Measurements from ENCODE around the gene FAM193B. TPM values are rescaled to one million over a fixed set of nuclear protein-coding genes. Genes with fewer than 3 reads are reported as not detected.
A peak's percentile ranks its signal among the peaks of the same experiment; 100 is the strongest.

Gene FAM193B
- total and polyA plus RNA-seq, 8 donors = 30.1 to 519 (median 45.0) TPM

DNA sequence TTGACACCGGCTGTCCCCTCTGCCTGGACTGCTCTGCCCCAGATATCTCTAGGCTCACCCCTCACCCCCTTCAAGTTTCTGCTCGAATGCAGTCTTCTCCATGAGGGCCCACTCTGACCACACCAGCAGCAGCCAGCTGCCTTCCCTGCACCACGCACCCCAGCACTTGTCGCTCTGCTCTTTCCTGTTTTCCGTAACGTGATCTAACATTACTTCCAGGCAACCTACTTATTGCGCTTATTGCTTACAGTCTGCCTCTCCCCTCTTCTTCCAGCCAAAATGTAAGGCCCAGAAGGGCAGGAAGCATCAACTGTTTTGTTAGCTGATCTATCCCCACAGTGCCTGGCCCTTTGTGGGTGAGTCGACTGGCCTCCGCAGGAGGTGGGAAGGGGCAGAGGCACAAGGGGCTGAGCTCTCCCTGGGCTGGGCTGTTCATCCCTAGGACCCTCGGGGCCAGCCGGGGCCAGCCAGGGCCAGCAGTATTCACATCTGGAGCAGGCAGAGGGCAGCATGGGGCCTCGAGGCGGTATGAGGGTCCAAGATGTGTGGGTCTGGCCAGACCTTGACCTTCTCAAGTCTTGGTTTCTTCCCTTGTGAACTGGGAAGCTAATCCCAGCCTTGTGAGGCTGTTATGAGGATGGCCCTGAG, 69.3 kb downstream of the FAM193B start:
- intact Hi-C loops (cut with DNase I) = no loop called here
- Histone ChIP-seq H3K4me3 (no peak overlapping the region), H3K36me3 (no peaks in the 10 kb centered on the region), H3K27ac (no peak overlapping the region), H3K9me3 (no peaks in the 10 kb centered on the region), H3K4me1 (no peaks in the 10 kb centered on the region), H3K27me3 (no peaks in the 10 kb centered on the region)
- ATAC-seq (no peak), FAIRE-seq (no peak), DNase-seq (peak in 1 of 6 donors; percentile 55)
- WGBS, 2 donors = 80 to 82% methylated on average over 13 of the region's 13 CpGs
- TF ChIP-seq, protein P1, sequence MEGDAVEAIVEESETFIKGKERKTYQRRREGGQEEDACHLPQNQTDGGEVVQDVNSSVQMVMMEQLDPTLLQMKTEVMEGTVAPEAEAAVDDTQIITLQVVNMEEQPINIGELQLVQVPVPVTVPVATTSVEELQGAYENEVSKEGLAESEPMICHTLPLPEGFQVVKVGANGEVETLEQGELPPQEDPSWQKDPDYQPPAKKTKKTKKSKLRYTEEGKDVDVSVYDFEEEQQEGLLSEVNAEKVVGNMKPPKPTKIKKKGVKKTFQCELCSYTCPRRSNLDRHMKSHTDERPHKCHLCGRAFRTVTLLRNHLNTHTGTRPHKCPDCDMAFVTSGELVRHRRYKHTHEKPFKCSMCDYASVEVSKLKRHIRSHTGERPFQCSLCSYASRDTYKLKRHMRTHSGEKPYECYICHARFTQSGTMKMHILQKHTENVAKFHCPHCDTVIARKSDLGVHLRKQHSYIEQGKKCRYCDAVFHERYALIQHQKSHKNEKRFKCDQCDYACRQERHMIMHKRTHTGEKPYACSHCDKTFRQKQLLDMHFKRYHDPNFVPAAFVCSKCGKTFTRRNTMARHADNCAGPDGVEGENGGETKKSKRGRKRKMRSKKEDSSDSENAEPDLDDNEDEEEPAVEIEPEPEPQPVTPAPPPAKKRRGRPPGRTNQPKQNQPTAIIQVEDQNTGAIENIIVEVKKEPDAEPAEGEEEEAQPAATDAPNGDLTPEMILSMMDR (IDR thresholded peaks at IDR 0.05) = no peak

DNA sequence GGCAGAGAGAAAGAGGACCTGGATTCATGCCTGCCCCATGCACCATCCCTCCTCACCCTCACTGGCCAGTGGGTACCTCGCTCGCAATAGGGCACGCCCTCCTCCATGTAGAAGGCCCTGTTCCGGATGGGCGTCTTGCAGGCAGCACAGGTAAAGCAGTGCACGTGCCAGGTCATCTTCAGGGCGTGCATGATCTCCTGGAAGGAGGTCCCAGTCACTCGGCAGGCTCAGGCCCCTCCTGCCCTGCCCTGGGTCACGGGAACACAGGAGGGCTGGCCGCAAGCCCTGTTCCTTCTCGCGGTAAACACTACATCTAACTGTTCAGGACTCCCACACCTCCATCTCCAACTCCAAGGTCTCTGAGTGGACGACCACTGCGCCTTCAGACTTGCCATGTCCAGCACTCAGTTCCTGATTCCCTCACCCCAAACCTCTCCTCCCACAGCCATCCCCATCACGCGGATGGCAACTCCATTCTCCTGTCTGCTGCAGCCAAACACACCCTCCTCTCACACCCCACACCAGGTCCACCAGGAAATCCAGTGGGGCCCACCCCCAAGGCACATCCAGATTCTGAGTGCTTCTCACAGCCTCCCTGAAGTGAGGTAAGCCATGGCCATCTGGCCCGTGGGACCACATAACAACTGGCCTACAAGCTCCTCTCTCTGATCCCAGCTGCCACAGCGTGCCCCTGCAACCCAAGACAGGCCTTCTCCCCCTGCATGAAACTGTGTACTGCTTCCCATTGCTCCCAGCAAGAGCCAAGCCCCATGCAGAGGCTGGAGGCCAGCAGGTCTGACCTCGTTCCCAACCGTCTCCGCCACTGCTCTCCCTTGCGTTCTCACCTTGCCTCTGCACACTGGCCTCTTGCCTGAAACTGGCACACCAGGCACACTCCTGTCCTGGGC, 70.1 kb downstream of the FAM193B start:
- 86 to 90% methylated on average over 22 of the region's 22 CpGs for WGBS, 2 donors
- DNase-seq (peak in 1 of 6 donors; percentile 44), FAIRE-seq (no peak), ATAC-seq (no peak)
- Histone ChIP-seq H3K4me3 (no peak overlapping the region), H3K27me3 (no peaks in the 10 kb centered on the region), H3K36me3 (no peaks in the 10 kb centered on the region), H3K9me3 (no peaks in the 10 kb centered on the region), H3K27ac (no peak overlapping the region), H3K4me1 (peaks cover 0 to 3% (median 0%) of the 10 kb centered on the region in 3 donors)
- TF ChIP-seq, protein P1 (IDR thresholded peaks at IDR 0.05) = no peak
- intact Hi-C loops (cut with DNase I) = no loop called here

DNA sequence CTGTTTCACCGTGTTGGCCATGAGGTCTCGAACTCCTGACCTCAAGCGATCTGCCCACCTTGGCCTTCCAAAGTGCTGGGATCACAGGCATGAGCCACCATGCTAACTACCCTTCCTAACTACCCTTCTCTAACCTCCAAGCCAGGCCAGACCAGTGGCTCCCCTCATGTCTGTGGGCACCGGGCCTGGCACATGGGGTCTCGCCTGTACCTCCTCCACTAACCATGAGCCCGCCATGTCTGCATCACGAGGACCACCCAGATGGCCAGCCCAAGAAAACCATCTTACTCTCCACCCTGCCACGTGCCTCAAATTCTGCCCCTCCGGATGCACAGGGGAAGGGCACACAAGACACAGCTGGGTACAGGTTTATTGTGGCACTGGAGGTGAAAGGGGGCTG, 71.3 kb downstream of the FAM193B start:
- intact Hi-C loops (cut with DNase I) = no loop called here
- no peaks in the 10 kb centered on the region for H3K36me3 ChIP-seq
- no peak overlapping the region for H3K4me3 ChIP-seq
- WGBS, 2 donors = 92 to 96% methylated on average over 9 of the region's 9 CpGs
- ATAC-seq = no peak
- H3K27me3 ChIP-seq = no peaks in the 10 kb centered on the region
- TF ChIP-seq, protein P1 (IDR thresholded peaks at IDR 0.05) = no peak
- no peak for FAIRE-seq
- no peaks in the 10 kb centered on the region for H3K9me3 ChIP-seq
- no peak overlapping the region for H3K27ac ChIP-seq
- DNase-seq = peak in 1 of 6 donors; percentile 35
- peaks cover 0 to 3% (median 0%) of the 10 kb centered on the region in 3 donors for H3K4me1 ChIP-seq

DNA sequence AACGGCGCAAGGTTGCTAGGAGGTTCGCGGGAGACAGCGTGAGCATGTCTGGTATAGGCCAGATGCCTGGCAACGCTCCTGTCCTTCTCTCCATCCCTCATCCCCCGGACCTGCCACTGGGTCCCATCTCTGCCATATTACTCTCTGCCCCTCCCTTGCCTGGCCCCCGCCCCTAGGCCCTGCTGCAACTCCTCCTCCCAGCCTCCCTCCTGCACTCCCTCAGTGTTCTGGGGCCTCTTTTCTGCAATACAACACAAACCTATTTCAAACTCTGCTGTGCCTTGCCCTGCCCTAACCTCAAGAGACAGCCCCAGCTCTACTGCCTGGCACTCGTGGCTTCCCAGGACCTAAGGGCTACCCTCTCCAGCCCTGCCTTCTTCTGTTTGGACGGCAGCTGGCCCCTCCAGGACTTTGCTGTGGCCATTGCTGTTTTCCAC, 72.0 kb downstream of the FAM193B start:
- Histone ChIP-seq H3K36me3 (no peaks in the 10 kb centered on the region), H3K4me1 (peaks cover 0 to 3% (median 0%) of the 10 kb centered on the region in 3 donors), H3K9me3 (no peaks in the 10 kb centered on the region), H3K4me3 (no peak overlapping the region), H3K27me3 (no peaks in the 10 kb centered on the region), H3K27ac (no peak overlapping the region)
- DNase-seq = peak in 1 of 6 donors; percentile 35
- TF ChIP-seq, protein P1 (IDR thresholded peaks at IDR 0.05) = no peak
- ATAC-seq = no peak
- 94 to 96% methylated on average over 10 of the region's 10 CpGs for WGBS, 2 donors
- intact Hi-C loops (cut with DNase I) = no loop called here
- FAIRE-seq = no peak
